ENCODE data around the gene ANTXR1.

Gene ANTXR1

DNA sequence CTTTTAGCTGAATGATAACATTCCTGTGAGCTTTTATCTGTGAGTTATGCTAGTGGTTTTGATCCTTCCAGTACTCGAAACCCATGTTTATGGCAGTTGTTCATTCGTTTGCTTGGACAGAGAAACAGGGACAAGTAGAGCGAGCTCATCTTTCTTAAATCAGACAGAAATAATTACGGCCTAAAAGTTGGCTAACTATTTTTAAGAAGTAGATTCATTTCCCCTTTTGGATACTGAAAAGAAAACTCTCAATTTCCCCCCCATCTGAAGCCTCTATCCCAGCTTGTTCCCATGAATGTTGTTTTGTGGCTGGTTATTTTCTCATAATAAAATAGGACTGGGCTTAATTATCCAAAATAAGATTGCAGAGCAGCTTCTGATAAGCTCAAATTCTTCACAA is 67.1 kb downstream of the ANTXR1 start:
- ATAC-seq = no peak
- TF ChIP-seq, protein P1, sequence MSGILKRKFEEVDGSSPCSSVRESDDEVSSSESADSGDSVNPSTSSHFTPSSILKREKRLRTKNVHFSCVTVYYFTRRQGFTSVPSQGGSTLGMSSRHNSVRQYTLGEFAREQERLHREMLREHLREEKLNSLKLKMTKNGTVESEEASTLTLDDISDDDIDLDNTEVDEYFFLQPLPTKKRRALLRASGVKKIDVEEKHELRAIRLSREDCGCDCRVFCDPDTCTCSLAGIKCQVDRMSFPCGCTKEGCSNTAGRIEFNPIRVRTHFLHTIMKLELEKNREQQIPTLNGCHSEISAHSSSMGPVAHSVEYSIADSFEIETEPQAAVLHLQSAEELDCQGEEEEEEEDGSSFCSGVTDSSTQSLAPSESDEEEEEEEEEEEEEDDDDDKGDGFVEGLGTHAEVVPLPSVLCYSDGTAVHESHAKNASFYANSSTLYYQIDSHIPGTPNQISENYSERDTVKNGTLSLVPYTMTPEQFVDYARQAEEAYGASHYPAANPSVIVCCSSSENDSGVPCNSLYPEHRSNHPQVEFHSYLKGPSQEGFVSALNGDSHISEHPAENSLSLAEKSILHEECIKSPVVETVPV (CRISPR knock-in tag; IDR thresholded peaks at IDR 0.05) = no peak
- TF ChIP-seq ZNF70 (CRISPR knock-in tag; IDR thresholded peaks at IDR 0.05) (no peak), ZC3H10 (CRISPR knock-in tag; IDR thresholded peaks at IDR 0.05) (no peak), SNAI2 (CRISPR knock-in tag; IDR thresholded peaks at IDR 0.05) (no peak)
- TF ChIP-seq, protein P2, sequence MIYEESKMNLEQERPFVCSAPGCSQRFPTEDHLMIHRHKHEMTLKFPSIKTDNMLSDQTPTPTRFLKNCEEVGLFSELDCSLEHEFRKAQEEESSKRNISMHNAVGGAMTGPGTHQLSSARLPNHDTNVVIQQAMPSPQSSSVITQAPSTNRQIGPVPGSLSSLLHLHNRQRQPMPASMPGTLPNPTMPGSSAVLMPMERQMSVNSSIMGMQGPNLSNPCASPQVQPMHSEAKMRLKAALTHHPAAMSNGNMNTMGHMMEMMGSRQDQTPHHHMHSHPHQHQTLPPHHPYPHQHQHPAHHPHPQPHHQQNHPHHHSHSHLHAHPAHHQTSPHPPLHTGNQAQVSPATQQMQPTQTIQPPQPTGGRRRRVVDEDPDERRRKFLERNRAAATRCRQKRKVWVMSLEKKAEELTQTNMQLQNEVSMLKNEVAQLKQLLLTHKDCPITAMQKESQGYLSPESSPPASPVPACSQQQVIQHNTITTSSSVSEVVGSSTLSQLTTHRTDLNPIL (CRISPR knock-in tag; IDR thresholded peaks at IDR 0.05; ENCODE audit: low read depth) = no peak
- TF ChIP-seq, protein P3, sequence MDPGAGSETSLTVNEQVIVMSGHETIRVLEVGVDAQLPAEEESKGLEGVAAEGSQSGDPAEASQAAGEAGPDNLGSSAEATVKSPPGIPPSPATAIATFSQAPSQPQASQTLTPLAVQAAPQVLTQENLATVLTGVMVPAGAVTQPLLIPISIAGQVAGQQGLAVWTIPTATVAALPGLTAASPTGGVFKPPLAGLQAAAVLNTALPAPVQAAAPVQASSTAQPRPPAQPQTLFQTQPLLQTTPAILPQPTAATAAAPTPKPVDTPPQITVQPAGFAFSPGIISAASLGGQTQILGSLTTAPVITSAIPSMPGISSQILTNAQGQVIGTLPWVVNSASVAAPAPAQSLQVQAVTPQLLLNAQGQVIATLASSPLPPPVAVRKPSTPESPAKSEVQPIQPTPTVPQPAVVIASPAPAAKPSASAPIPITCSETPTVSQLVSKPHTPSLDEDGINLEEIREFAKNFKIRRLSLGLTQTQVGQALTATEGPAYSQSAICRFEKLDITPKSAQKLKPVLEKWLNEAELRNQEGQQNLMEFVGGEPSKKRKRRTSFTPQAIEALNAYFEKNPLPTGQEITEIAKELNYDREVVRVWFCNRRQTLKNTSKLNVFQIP (CRISPR knock-in tag; IDR thresholded peaks at IDR 0.05; ENCODE audit: borderline replicate concordance, low read depth) = no peak

DNA sequence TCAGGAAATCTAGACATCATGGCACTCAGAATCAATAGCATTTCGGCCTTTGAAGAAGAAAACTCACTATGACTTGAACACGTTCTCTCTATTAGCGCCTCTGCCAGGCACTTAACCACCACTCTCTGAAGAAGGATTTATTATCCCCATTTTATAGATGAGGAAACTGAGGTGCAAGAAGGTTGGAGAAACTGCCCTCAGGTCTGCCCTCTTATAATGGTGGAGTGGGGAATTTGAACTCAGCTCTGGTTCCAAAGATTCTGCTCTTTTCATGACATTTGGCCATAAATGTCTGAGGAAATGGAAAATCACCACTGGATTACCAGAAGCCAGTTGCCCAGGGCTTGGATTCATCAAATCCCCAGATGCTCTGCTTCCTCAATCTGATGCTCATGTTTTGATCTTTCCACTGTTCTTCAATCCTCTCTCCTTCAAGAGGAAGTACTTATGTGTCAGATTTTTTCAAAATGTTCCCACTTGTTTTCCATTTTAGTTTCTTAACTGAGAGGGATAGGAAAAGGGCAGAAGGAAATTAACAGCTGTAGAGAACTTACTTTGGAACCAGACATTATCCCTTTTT is 68.1 kb downstream of the ANTXR1 start:
- no peak for ATAC-seq
- TF ChIP-seq, protein P3 (CRISPR knock-in tag; IDR thresholded peaks at IDR 0.05; ENCODE audit: borderline replicate concordance, low read depth) = no peak
- TF ChIP-seq RARB (CRISPR knock-in tag; IDR thresholded peaks at IDR 0.05) (no peak), ESRRG (CRISPR knock-in tag; IDR thresholded peaks at IDR 0.05) (no peak), ZC3H10 (CRISPR knock-in tag; IDR thresholded peaks at IDR 0.05) (no peak), ISL1 (CRISPR knock-in tag; IDR thresholded peaks at IDR 0.05) (no peak), TOX (CRISPR knock-in tag; IDR thresholded peaks at IDR 0.05; ENCODE audit: borderline replicate concordance) (no peak)
- TF ChIP-seq, protein P4, sequence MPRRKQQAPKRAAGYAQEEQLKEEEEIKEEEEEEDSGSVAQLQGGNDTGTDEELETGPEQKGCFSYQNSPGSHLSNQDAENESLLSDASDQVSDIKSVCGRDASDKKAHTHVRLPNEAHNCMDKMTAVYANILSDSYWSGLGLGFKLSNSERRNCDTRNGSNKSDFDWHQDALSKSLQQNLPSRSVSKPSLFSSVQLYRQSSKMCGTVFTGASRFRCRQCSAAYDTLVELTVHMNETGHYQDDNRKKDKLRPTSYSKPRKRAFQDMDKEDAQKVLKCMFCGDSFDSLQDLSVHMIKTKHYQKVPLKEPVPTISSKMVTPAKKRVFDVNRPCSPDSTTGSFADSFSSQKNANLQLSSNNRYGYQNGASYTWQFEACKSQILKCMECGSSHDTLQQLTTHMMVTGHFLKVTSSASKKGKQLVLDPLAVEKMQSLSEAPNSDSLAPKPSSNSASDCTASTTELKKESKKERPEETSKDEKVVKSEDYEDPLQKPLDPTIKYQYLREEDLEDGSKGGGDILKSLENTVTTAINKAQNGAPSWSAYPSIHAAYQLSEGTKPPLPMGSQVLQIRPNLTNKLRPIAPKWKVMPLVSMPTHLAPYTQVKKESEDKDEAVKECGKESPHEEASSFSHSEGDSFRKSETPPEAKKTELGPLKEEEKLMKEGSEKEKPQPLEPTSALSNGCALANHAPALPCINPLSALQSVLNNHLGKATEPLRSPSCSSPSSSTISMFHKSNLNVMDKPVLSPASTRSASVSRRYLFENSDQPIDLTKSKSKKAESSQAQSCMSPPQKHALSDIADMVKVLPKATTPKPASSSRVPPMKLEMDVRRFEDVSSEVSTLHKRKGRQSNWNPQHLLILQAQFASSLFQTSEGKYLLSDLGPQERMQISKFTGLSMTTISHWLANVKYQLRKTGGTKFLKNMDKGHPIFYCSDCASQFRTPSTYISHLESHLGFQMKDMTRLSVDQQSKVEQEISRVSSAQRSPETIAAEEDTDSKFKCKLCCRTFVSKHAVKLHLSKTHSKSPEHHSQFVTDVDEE (CRISPR knock-in tag; IDR thresholded peaks at IDR 0.05) = no peak

DNA sequence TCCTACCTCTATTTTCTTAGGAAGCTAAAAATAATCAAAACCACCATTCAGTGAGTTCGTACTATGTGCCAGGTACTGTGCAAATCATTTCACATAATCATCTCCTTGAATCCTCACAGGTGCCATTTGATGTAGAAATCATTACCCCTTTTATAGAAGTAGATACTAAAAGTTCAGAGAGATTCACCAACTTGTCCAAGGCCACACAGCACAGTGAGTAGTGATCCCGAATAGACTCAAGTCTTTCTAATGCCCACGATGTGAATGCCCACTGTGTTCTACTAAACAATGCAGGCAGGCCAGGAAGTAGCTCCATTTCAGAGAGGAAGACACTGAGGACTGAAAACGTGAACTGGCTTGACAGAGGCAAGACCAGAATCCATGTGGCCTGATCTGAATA is 68.8 kb downstream of the ANTXR1 start:
- ATAC-seq = no peak
- TF ChIP-seq, protein P1 (CRISPR knock-in tag; IDR thresholded peaks at IDR 0.05) = no peak
- no peak for TF ChIP-seq PPARA (CRISPR knock-in tag; IDR thresholded peaks at IDR 0.05; ENCODE audit: borderline replicate concordance)
- TF ChIP-seq OSR1 (CRISPR knock-in tag; IDR thresholded peaks at IDR 0.05) = no peak
- TF ChIP-seq, protein P4 (CRISPR knock-in tag; IDR thresholded peaks at IDR 0.05) = no peak
- TF ChIP-seq ZNF565 (CRISPR knock-in tag; conservative IDR thresholded peaks at IDR 0.05; ENCODE audit: low read depth) = no peak
- TF ChIP-seq ISL1 (CRISPR knock-in tag; IDR thresholded peaks at IDR 0.05) = no peak
- TF ChIP-seq RARB (CRISPR knock-in tag; IDR thresholded peaks at IDR 0.05) = no peak
- no peak for TF ChIP-seq ZNF70 (CRISPR knock-in tag; IDR thresholded peaks at IDR 0.05)
- no peak for TF ChIP-seq ZFP30 (CRISPR knock-in tag; IDR thresholded peaks at IDR 0.05)
- TF ChIP-seq CSDC2 (CRISPR knock-in tag; IDR thresholded peaks at IDR 0.05) = no peak
